ENCODE measurements around the gene MMP28.

The MMP28 gene, protein sequence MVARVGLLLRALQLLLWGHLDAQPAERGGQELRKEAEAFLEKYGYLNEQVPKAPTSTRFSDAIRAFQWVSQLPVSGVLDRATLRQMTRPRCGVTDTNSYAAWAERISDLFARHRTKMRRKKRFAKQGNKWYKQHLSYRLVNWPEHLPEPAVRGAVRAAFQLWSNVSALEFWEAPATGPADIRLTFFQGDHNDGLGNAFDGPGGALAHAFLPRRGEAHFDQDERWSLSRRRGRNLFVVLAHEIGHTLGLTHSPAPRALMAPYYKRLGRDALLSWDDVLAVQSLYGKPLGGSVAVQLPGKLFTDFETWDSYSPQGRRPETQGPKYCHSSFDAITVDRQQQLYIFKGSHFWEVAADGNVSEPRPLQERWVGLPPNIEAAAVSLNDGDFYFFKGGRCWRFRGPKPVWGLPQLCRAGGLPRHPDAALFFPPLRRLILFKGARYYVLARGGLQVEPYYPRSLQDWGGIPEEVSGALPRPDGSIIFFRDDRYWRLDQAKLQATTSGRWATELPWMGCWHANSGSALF

DNA sequence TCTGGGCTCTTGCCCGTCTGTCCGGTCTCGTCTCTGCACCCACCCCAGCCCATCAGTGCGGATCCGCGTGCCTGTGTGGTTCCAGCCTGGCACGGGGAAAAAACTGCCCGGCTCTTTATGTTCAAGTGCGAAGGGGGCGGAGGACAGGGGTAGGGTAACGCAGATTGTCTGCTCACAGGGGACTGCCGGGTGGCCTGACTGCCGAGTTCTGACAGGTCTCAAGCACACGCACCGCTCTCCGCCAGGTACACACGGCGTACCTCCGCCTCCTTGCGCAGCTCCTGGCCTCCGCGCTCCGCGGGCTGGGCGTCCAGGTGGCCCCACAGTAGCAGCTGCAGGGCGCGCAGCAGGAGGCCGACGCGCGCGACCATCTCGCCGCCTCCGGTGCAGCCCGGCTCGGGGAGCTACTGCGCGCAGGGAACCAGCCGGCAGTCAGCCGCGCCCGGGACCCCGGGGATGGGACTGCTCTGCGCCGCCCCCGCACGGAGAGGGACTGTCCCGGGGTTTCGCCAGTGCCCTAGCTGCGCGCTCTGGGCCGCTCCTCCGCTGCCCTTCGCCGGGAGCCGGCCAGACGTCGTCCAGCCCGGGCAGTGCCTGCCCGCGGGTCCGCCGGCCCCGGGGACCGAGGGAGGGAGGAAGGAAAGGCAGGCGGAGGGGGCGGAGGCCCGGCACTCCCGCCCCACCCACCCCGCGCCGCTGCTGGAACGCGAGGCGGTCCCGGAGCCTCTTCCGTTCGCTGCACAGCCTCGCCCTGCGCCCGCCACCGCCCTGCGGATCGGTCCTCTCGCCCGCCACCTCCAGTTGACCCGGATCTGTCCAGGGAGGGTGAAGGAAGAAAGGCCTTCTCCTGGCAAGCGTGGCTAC, at the start of gene MMP28:
Gene MMP28, minus strand, starts transcription at position 635 of the 864 bp plus-strand sequence. Its CDS starts 264 bp downstream, at position 371.
- DNase-seq (ENCODE audit: insufficient read length, low spot score) (no peak), FAIRE-seq (no peak)

DNA sequence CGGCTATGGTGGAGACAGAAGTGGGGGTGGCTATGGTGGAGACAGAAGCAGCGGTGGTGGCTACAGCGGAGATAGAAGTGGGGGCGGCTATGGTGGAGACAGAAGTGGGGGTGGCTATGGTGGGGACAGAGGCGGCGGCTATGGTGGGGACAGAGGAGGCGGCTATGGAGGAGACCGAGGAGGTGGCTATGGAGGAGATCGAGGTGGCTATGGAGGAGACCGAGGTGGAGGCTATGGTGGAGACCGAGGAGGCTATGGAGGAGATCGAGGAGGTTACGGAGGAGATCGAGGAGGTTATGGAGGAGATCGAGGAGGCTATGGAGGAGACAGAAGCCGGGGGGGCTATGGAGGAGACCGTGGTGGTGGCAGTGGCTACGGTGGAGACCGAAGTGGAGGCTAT, 49.1 kb upstream of the MMP28 start:
- DNase-seq (ENCODE audit: insufficient read length, low spot score) (no peak), FAIRE-seq (no peak)

DNA sequence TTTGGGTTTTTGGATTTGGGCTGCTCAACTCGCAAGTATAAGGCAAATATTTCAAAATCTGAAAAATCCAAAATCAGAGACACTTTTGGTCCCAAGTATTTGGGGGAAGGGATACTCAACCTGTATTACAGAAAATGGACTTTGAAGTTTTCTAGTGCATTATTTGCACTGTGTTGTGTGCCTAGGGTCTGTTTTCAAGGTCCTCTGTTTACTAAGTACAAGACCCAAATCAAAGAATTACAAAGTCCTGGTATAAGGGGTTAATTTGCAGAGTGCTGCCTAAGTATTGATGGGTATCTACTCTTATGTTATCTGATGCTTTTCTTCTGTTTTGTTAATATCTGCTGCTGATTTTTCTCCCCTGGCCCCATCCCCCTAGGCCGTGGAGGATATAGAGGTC, 48.3 kb upstream of the MMP28 start:
- DNase-seq (ENCODE audit: insufficient read length, low spot score) = no peak

DNA sequence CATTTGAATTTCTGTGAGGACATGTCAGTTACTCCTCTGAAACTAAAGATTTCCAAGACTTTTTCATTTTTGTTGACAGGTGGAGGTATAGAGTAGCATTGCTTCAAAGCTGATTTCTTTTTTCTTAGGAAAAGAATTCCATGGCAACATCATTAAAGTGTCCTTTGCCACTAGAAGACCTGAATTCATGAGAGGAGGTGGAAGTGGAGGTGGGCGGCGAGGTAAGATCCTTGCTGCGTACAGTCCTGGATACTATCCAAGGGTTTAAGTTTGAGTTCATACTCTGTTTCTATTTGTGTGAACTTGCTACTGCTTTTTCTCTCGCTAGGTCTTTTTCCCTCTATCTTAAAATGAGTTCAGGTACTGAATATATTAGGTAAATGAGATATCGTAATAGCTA, 46.8 kb upstream of the MMP28 start:
- no peak for FAIRE-seq
- no peak for DNase-seq (ENCODE audit: insufficient read length, low spot score)

More for the DNA sequence above, 48.3 kb upstream of the MMP28 start:
- no peak for FAIRE-seq

DNA sequence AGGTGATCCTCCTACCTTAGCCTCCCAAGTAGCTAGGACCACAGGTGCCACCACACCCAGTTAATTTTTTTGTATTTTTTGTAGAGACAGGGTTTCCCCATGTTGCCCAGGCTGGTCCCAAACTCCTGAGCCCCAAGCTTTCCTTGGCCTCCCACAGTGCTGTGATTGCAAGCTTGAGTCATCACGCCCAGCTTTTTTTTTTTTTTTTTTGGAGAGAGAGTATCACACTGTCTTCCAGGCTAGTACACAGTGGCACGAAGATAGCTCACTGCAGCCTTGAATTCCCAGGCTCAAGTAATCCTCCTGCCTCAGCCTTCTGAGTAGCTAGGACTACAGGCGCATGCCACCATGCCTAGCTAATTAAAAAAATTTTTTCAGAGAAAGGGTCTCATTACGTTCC, 46.1 kb upstream of the MMP28 start:
- DNase-seq (ENCODE audit: insufficient read length, low spot score) (no peak), FAIRE-seq (no peak)

DNA sequence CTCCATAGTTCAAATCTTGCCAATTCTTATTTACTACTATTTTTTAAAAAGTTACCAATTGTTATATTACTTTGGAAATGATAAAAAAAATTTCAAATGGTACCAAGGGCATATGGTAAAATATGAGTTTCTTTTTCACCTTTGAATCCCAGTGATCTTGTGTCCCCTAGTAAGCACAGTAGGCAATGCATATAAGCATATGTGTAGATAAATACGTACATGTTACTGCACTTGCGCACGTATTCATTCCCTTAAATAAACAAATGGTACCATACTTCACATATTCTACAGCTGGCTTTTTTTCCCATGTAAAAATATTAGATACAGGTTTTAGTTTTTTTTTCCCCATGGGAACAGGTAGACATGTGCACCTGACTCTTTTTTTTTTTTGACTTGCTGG, 45.7 kb upstream of the MMP28 start:
- FAIRE-seq (no peak), DNase-seq (ENCODE audit: insufficient read length, low spot score) (no peak)

DNA sequence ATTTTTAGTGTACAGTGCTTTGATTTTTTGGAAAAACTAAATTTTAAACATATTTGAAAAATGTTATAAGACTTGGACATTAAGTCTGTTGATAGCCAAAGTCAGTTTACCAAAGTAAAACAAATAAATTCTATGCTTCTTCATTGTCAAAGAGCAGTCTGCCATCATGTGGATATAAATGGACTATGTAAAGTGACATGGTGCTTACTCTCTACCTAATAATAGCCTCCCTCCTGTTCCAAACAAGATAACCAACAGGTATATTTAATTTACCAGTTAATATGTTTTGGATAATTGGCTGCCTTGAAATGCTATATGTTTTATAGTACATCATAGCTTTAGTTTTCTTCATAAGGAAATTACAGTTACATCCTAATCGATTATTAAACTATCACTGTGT, 29.8 kb upstream of the MMP28 start:
- no peak for FAIRE-seq
- no peak for DNase-seq (ENCODE audit: insufficient read length, low spot score)

DNA sequence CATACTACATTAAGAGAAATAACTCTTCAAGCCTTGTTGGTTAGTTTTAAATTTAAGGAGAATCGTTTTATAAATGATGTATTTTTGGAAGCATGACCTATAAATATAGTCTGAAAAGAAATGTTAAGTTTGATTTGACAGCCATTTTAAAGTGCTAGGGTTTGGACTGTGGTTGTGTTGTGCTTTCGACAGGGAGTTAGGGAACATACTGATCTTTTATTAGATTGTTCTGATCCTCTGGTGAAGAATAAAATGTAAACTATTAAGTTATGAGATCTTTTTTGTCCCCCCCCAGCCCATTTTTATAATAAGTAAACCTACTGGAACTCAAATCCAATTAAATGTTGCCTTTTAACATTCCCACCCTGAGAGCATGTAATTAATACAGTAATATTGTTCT, 25.9 kb upstream of the MMP28 start:
- no peak for FAIRE-seq
- no peak for DNase-seq (ENCODE audit: insufficient read length, low spot score)

DNA sequence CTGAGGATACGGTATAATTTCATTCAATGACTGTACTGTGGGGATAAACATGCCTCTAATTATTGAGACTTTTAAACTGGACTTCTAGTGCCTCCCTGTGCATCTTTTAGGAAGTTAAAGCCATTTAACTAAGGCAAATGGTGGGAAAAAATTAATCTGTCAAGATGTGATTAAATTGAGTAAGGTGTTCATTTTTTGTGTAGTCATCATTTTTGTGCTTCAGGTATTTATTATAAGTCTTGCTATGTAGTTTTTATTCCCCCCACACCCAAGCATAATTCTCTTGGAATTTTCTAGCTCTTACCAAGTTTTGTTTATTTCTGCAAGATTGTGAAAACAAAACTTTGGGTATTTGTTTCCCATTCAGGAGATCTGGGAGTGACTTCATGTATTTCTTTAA, 24.0 kb upstream of the MMP28 start:
- FAIRE-seq = no peak
- no peak for DNase-seq (ENCODE audit: insufficient read length, low spot score)

DNA sequence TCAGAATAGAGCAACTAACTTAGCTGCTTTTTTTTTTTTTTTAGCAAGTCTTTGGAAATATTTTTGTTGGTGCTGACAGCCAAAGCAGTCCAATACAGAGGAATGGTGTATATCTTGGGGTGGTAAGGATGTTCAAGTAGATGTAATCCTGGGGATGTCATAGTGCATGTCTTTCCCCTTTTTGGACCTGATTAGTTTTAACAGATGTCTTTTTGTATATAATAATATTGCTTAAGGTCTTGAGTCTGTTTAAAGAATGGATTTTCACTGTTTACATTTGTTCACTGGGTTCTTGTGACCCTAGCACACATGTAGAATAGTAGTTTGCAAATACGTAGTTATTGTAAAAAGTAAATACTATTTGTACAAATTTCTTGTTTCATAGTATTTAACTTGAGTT, 21.8 kb upstream of the MMP28 start:
- no peak for FAIRE-seq
- no peak for DNase-seq (ENCODE audit: insufficient read length, low spot score)

DNA sequence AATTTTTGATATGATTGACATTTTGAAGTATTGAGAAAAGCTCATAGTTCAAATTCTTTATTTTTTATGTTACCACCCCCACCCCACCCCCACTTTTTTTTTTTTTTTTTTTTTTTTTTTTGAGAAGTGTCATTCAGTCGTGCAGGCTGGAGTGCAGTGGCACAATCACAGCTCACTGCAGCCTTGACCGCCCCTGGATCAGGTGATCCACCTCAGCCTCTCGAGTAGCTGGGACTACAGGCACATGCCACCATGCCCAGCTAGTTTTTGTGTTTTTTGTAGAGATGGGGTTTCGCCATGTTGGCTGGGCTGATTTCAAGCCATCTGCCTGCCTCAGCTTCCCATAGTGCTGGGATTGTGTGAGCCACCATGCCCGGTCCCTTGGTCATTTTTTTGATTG, 21.3 kb upstream of the MMP28 start:
- DNase-seq (ENCODE audit: insufficient read length, low spot score) = no peak
- FAIRE-seq = no peak

DNA sequence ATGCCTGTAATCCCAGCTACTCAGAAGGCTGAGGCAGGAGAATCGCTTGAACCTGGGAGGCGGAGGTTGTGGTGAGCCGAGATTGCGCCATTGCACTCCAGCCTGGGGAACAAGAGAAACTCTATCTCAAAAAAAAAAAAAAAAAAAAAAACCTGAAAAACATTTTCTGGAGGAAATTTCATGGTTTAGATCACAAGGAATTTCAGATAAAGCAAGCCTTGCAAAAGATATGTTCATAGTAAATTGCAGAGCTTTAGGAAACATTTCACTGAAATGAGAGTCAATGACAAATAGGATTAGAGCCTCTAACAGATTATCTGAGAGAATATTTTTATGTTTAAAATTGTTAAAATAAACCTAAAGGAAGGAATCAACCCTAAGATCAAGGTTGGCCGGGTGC, 17.0 kb upstream of the MMP28 start:
- DNase-seq (ENCODE audit: insufficient read length, low spot score) = no peak
- FAIRE-seq = no peak

DNA sequence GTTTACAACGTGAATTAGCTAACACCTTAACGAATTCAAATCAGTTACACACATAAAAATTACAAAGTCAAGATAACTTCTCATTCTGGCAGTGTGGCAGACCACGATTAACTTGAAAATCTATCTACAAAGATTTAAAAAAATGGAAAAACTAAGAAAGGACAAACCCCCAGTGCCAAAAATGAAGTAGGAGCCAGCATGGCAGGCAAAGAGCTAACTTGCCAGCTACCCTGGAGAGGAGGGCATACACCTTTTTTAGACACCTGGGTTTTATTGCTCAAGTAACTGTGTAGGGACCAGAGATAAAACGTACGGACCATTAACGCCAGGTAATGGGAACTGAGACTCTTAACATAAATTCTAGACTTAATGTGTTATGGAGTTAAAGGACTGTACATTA, 16.3 kb upstream of the MMP28 start:
- DNase-seq (ENCODE audit: insufficient read length, low spot score) (no peak), FAIRE-seq (no peak)

DNA sequence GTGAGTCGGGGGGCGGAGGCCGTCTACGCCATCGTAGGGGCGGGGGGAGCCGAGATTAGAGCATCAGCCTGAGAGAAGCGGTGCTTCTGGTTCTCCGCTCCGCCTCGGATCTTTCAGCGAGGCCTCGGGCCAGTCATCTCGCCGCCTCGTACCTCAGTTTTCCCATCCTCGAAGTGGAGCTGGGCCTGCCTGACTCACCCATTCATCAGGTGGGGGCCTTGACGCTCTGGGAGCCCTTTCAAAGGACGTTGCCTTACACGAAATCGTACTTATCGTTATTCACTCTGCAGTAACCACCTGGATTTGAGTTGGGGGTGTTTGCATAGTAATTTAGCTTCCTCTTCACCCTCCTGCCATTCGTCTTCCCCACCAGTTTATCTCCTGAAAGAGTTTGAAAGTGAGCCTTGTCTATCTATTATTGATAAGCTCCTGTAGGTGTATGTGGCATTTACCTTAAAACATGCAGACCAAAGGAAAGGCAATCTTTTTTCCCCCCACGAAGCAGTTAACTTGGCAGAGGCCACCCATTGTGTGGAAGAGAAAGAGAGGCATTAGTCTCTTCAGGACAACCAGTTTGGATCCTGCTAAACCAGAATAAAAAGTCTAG, 14.5 kb upstream of the MMP28 start:
- FAIRE-seq (no peak), DNase-seq (ENCODE audit: insufficient read length, low spot score) (no peak)

DNA sequence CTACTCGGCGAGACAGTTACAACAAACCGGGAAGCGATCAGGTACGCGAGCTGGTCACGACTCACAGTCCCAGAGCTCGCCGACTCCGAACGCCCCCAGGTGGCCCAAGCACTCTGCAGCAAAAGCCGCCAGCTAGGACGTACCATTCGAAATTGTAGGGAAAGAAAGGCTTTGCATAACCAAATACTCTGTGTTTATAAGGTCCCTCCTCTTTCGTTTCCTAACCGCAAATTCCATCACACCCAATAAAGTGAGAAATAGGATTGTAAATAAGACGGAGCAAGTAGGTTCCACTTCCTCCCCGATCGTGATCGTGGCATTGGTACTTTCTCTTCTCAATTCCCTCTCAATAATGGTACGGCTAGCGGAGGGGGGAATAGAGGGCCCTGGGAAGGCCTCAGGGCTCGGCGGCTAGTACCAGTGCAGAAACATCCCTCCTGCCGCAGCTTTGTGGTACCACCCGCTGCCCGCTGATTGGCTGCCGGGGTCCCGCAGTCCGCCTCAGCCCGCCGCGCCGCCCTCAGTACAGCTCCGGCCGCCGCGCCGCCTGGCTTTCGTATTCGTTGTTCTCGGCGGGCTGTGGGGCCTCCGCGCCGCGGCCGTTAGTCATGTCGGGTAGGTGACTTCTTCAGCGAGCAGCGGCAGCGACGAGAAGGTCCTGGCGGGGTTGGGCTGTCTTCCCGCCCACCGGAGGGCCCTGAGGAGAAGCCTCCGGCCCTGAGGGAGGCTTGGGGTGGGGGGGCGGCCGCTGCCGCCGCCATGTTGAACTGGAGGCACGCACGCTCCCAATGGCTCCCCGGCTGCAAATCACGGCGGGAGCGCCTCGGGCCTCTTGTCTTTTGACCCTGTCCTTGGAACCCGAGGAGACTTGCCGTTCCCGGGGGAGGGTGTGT, 13.8 kb upstream of the MMP28 start, which contains the start of gene TAF15:
Gene TAF15, plus strand, starts transcription at position 523 of the 893 bp plus-strand sequence. Its CDS starts 86 bp downstream, at position 609.
- FAIRE-seq (no peak), DNase-seq (ENCODE audit: insufficient read length, low spot score) (peak; percentile 95)

DNA sequence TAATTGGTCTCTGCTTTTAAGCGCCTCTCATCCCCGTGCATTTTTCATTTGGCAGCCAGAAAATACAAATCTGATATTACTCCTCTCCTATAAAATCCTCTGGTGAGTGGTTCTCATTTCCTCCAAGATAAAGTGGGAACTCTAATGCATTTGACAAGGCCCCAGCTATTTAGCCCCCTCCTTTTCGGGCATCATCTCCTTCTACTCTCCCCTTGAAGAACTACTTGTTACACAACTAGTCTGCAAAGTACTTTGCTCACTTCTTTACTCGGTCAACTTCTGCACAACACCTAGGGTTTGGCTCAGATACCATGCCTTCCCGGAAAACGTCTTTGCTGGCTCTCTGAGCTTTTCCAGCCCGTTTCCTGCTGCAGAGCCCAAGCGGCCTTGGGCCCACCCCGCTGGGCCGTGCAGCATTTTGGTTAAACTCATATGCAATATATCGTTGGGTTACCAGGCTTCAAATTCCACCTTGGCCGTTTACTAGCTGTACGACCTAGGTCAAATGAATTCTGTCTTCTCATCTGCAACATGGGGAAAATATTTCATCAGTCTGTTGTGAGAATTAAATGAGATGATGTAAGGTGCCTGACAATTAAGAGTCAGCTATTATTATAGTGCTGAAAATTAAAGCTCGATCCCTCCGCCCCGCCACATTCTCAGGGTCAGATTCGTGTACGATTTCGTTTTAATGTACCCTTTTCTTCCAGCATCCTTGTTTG, 13.0 kb upstream of the MMP28 start:
- DNase-seq (ENCODE audit: insufficient read length, low spot score) (no peak), FAIRE-seq (no peak)

DNA sequence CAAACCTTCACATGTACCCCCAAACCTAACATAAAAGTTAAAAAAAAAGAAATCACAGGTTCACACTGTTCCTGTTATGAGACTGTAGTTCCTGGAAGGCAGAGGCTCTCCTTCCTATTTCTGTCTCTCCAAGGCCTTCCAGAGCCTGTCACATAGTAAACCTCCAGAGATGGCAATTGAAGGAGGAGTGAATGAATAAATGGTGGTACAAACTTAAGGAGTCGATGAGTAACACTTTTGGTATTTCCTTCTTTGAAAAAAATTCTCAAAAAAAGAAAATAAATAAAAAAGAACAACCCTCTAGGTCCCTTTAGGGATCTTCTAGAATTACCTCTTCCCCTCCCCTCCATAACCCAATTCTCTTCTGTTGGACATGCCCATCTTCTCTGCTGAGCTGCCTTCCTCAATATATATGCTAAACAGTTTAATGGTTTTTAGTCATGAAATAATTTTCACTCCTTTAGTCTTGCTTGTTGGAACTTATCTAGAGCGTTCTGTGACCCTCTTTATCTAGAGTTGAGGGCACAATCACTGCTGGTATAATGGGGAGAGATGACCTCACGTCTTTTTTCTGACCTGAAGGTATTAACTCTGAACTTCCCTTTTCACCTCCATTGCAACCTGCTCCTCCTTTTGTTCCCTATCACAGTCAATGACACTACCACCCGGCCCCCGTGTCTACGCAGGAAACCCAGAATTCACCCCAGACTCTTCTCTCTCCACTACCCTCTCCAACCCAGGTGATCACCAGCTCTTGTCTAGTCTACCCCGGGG, 12.1 kb upstream of the MMP28 start:
- FAIRE-seq (no peak), DNase-seq (ENCODE audit: insufficient read length, low spot score) (no peak)

DNA sequence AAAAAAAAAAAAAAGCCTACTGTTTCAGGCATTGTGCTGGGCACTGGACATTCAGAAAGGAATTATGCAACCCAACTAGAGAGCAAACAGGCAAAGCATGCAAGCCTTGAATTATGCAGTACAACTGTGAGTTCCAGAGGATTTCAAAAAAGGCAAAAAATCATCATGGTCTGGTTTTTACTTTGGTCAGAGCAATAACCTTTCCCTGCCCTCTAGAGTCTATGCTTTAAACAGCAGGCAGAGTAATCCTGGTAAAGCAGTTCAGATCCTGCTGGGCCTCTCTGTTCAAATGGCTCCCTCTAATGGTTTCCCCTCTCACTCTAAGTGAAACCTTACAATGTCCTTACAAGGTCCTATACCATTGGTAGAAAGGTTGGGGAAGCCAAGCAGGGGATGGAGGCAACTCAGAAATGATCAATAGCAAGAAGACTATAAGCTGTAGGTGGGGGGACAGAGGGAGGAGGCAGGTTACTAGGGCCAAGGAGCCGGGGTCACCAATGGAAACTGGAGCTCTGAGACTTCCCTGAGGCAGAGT, 9.3 kb upstream of the MMP28 start:
- FAIRE-seq = no peak
- DNase-seq (ENCODE audit: insufficient read length, low spot score) = peak; percentile 89
